HCT116 (cell line): ENCODE results near the gene SOCS7.

Experiments
- MAX ChIP-seq: IDR thresholded peaks from 2 replicates; pipeline ENCODE4 v1.6.1; 2012
- POLR2A ChIP-seq: IDR thresholded peaks from 2 replicates; pipeline ENCODE4 v1.7.0; 2011; ENCODE audit warnings: borderline replicate concordance; ENCODE audit not compliant: insufficient read depth, insufficient read length; ENCODE audit errors: extremely low read depth
- REST ChIP-seq: IDR thresholded peaks from 2 replicates; pipeline ENCODE4 v1.6.1; 2012; ENCODE audit warnings: low read depth
- YY1 ChIP-seq: IDR thresholded peaks from 2 replicates; pipeline ENCODE4 v1.6.1; 2011; ENCODE audit warnings: low read length, low read depth, moderate library complexity, mild to moderate bottlenecking; ENCODE audit not compliant: insufficient replicate concordance; ENCODE audit errors: extremely low read depth
- TF ChIP-seq, protein P1 (sequence below), 3 experiments: fragments of 200-600 bp in 1 of 3; sonication (generic) in 1 of 3; IDR thresholded peaks in 2 of 3; conservative IDR thresholded peaks in 1 of 3; 2 replicates each; pipeline ENCODE4 v1.5.1; 2012 to 2017; ENCODE audit warnings: low read depth in 2 of 3, low read length in 2 of 3, antibody characterized with exemption in 1 of 3, borderline replicate concordance in 1 of 3, control low read depth in 1 of 3, mild to moderate bottlenecking in 1 of 3, mixed read lengths in 1 of 3, mixed run types in 1 of 3, moderate library complexity in 1 of 3; ENCODE audit not compliant: insufficient read depth in 1 of 3

- TF ChIP-seq REST (no peak), POLR2A (no peak), MAX (no peak), YY1 (no peak)
- TF ChIP-seq, protein P1, sequence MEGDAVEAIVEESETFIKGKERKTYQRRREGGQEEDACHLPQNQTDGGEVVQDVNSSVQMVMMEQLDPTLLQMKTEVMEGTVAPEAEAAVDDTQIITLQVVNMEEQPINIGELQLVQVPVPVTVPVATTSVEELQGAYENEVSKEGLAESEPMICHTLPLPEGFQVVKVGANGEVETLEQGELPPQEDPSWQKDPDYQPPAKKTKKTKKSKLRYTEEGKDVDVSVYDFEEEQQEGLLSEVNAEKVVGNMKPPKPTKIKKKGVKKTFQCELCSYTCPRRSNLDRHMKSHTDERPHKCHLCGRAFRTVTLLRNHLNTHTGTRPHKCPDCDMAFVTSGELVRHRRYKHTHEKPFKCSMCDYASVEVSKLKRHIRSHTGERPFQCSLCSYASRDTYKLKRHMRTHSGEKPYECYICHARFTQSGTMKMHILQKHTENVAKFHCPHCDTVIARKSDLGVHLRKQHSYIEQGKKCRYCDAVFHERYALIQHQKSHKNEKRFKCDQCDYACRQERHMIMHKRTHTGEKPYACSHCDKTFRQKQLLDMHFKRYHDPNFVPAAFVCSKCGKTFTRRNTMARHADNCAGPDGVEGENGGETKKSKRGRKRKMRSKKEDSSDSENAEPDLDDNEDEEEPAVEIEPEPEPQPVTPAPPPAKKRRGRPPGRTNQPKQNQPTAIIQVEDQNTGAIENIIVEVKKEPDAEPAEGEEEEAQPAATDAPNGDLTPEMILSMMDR (IDR thresholded peaks at IDR 0.05 in 2 of 3, conservative IDR thresholded peaks at IDR 0.05 in 1 of 3; ENCODE audit: borderline replicate concordance in 1 of 3, insufficient read depth in 1 of 3, low read depth in 2 of 3, low read length in 2 of 3), result no peak
Observed at GRCh38 chr17:38338535-38338934, 13.1 kb upstream of the SOCS7 start.
